GM19099 (cell line): ENCODE results near the gene MAML1.

Experiments used
- POLR2A ChIP-seq: IDR thresholded peaks from 3 replicates; pipeline ENCODE4 v1.6.1; 2011; ENCODE audit warnings: low read depth; ENCODE audit not compliant: insufficient read length; ENCODE audit errors: extremely low read depth

MAML1 gene

DNA sequence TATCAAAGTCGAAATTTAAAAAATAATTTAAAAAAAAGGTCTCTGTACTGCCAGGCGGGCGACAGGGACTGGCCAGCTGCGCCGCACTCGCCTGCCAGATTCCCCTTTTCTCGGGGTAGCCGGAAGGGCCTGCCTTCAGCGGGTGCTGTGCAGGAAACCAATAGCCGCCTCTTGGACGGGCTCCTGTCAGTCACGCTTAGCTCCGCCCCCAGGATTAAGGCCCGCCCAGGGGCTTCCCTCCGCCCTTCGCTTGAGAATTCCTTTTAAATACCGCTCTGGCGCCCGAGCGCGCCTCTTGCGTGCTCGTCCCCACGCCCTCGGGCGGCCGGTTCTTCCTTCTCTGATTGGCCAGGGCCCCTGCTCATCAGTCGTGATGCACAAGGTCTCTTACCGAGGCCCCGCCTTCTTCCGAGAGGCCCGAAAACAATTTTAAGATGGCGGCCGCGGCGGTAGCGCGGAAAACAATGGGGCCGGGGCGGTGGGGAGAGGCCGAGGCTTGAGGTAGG is at the start of gene MAML1:
Gene MAML1, plus strand, starts transcription at position 411 of the 506 bp plus-strand sequence. CDS start 291 bp downstream, outside the sequence.
- TF ChIP-seq POLR2A, result peak; percentile 80

GRCh38 chr5:179694561-179694960 is 38.1 kb upstream of the MAML1 start:
- TF ChIP-seq POLR2A, result no peak

- TF ChIP-seq POLR2A, result no peak
Observed at GRCh38 chr5:179696603-179697002, 36.0 kb upstream of the MAML1 start.

- no peak for TF ChIP-seq POLR2A
Observed at GRCh38 chr5:179697108-179697507, 35.5 kb upstream of the MAML1 start.

DNA sequence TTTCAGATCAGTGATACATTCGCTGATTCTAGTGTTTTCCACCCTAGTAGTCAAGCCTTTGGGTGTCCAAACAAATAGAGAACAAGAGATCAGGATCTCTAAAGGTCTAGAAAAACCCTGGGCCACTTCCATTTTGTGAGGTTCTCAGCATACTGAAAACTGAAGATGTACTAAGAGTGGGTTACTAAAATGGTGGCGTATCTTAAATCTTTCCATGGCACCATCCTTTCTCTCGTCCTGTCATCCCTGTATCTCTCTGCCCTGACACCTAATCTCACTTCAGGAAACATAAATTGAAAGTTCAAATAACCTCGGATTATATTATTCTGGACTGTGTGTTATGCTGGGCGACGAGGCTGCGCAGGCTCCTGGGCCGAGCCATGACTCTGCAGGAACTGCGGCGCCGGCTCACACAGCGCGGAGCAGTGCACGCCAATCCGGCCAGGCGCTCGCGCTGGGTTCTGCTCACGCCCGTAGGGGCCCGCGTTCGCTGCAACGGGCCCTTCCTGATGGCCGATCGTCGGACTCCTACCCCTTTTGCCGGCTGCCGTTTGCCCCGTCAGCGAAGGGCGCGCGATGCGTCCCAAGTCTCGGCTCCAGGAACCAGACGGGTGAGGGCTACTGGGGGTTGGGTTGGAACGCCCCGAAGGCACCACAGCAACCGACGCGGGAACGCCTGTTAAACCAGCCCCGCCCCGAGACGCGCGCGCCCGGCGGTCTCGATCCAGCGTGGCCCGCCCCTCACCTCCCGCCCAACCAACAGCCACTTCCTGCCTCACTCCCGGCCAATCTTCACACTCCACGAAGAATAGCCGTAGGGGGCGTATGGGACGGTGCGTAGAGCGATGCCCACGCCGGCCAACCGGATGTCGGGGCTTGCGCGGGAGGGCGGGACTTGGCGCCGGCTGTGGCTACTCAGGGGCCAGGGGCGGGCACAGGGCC is 34.4 kb upstream of the MAML1 start:
- TF ChIP-seq POLR2A, result peak; percentile 86

GRCh38 chr5:179698935-179699615 is 33.5 kb upstream of the MAML1 start, which contains the start of gene CANX:
CANX (plus strand) TSS chr5:179698967; CDS start chr5:179705682, 6,715 bp downstream.
- TF ChIP-seq POLR2A, result peak; percentile 83

GRCh38 chr5:179699616-179700237 is 32.9 kb upstream of the MAML1 start:
- peak; percentile 62 for TF ChIP-seq POLR2A

DNA sequence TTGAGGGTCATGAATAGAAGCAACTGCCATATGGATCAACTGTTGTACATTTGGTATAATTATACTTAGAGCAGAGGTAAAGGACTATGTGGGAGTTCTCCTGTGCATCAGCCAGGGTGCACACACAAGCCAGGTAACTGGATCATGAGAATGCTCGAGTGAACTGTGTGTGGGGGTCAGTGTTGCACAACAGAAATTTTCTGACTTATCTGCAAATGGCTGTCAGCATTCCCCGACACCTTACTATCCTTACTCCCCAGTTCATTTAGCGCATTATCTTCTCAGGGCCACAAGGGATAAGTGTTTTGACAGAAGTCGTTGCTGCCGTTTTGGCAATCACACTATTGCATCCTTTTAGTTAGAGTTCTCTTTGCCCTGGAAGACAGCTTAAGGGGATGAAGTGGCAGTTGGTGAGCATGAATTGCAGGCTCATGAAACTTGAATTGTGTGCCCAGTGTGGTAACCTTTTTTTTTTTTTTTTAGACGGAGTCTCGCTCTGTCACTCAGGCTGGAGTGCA is 32.2 kb upstream of the MAML1 start:
- TF ChIP-seq POLR2A, result no peak

DNA sequence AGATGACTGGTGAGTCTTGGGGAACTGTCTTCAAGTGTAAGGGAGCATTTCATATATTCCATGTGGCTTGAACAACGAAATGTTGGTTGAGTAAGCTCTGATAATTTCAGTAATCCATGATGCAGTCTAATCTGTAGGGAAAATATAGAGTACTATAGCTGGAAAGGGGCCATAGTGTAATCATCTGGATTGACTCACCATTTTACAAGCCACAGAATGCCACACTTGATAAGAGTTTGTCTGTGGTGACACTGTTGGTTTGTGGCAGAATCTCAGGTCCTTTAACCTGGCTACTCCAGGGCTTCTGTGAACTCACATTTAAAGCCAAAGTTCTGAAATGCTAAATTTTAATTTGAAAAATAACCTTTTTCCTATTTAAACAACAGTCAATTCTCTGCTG is 16.3 kb upstream of the MAML1 start:
- TF ChIP-seq POLR2A, result no peak

DNA sequence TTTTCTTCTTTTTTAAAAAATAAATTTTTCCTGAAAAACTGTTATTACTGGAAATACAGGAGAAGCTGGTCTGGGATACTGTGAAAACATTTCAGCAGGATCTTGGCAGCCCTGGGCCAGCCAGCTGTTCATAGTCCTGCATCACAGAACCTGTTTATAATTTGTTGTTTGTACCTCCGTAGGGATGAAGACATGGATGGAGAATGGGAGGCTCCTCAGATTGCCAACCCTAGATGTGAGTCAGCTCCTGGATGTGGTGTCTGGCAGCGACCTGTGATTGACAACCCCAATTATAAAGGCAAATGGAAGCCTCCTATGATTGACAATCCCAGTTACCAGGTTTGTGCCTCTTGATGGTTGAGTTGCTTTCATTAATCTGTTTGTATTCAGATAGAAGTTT is 12.4 kb upstream of the MAML1 start:
- no peak for TF ChIP-seq POLR2A

DNA sequence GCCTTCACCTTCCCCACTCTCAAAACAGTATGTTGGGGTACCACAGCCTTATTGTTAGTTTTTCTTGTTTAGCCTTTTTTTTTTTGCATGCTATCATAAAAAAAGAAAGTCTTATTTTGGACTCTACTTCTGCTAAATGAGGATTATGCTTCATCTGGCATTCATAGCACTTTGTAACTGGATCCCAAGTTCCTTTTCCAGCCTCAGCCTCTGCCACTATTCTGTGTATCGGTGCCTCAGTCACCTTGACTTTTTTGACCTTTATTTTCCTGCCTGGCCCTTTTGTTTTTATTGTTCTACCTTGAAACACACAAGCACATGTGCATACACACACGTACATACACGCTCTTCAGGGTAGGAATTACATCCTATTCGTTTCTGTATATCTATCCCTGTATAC is 8.5 kb upstream of the MAML1 start:
- TF ChIP-seq POLR2A, result no peak

- no peak for TF ChIP-seq POLR2A
Observed at GRCh38 chr5:179727106-179727505, 5.5 kb upstream of the MAML1 start.

DNA sequence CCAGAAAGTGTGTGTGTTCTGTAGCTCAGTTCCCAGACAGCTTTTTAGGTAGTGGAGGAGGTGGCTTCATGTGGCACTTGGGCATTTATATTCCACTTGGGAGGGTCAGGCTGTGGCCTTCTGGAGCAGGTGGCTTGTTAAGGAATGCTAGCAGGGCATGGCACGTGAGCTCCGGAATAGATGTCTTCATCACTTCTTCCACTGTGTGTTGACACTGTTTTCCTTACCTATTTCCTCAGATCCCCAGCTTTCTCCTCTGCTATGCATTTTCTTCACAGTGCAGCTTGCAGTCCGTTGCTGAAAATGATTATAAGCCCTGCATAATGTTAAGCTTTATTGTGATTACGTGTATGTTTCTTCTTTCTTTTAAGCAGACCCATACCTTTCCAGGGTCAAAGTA is 3.3 kb upstream of the MAML1 start:
- TF ChIP-seq POLR2A, result no peak

GRCh38 chr5:179729727-179730126 is 2.9 kb upstream of the MAML1 start:
- TF ChIP-seq POLR2A, result no peak

- TF ChIP-seq POLR2A, result no peak
Observed at GRCh38 chr5:179730356-179730755, 2.3 kb upstream of the MAML1 start.
